Endodermal cell (in vitro differentiated cells): ENCODE measurements around the gene ZBTB20. TPM values are rescaled to one million over a fixed set of nuclear protein-coding genes. Genes with fewer than 3 reads are reported as not detected.

Experiments
- DNase-seq: peaks from one replicate; pipeline ENCODE4 v3.0.0-alpha.2; 2017
- H3K27ac ChIP-seq: 2 replicates; pipeline ENCODE4 v1.5.1; 2013; ENCODE audit warnings: mild to moderate bottlenecking, low read depth, low read length, moderate library complexity
- H3K27me3 ChIP-seq: 2 replicates; pipeline ENCODE4 v1.6.1; 2013; ENCODE audit warnings: mild to moderate bottlenecking, low read length, moderate library complexity; ENCODE audit not compliant: insufficient read depth, control insufficient read depth, poor library complexity, severe bottlenecking
- H3K36me3 ChIP-seq: 2 replicates; pipeline ENCODE4 v1.7.0; 2013; ENCODE audit warnings: mild to moderate bottlenecking, low read length, moderate library complexity; ENCODE audit not compliant: control insufficient read depth, insufficient read depth
- H3K4me1 ChIP-seq: one replicate; pipeline ENCODE4 v1.7.0; 2013; ENCODE audit warnings: low read length; ENCODE audit not compliant: control insufficient read depth, insufficient read depth
- H3K4me3 ChIP-seq: 2 replicates; pipeline ENCODE4 v1.5.1; 2013; ENCODE audit warnings: mild to moderate bottlenecking, low read length, moderate library complexity
- H3K9ac ChIP-seq: 2 replicates; pipeline ENCODE4 v1.6.1; 2013; ENCODE audit warnings: mild to moderate bottlenecking, low read length, moderate library complexity; ENCODE audit not compliant: poor library complexity, severe bottlenecking; ENCODE audit errors: extremely low read depth
- H3K9me3 ChIP-seq: 2 replicates; pipeline ENCODE4 v1.6.1; 2013; ENCODE audit warnings: mild to moderate bottlenecking, low read length, moderate library complexity; ENCODE audit not compliant: control insufficient read depth
- H3K27ac Mint-ChIP-seq: 2 replicates; pipeline ENCODE4 v1.8.0; 2020; ENCODE audit warnings: mixed read lengths
- H3K27me3 Mint-ChIP-seq: 2 replicates; pipeline ENCODE4 v1.8.0; 2021; ENCODE audit warnings: mild to moderate bottlenecking, mixed read lengths; ENCODE audit not compliant: insufficient read depth
- H3K36me3 Mint-ChIP-seq: 2 replicates; pipeline ENCODE4 v1.8.0; 2020; ENCODE audit warnings: low read depth, mixed read lengths
- H3K4me1 Mint-ChIP-seq: 2 replicates; pipeline ENCODE4 v1.8.0; 2020; ENCODE audit warnings: mixed read lengths
- H3K4me3 Mint-ChIP-seq: 2 replicates; pipeline ENCODE4 v1.8.0; 2020; ENCODE audit warnings: mild to moderate bottlenecking, moderate library complexity, mixed read lengths
- H3K9me3 Mint-ChIP-seq: 2 replicates; pipeline ENCODE4 v1.8.0; 2020; ENCODE audit warnings: mild to moderate bottlenecking, mixed read lengths
- WGBS, 2 experiments: methylation state at CpG; one replicate each; pipeline versions ENCODE4 v1.1.5 to v1.1.7; 2013; ENCODE audit warnings: missing lambda C conversion rate in 2 of 2, mixed read lengths in 1 of 2; ENCODE audit not compliant: insufficient coverage in 1 of 2, insufficient read length in 1 of 2; 5-methylcytosine and 5-hydroxymethylcytosine counted together
- total RNA-seq, 2 donors: library from RNA; stranded (reverse); fragmentation: NEBNext Ultra II Directional in 1 of 2; extraction: Animal tissue kit (Norgen Biotek cat#: 25700) in 1 of 2; gene quantifications; 2 replicates in 1 of 2; 3 replicates in 1 of 2; pipeline ENCODE4 v1.2.1, GENCODE V29; 2021
- TF ChIP-seq, protein P1 (sequence below): fragments of 200-600 bp; sonication (generic); conservative IDR thresholded peaks from 2 replicates; pipeline ENCODE4 v1.5.0; 2021; ENCODE audit warnings: antibody characterized with exemption, mild to moderate bottlenecking

The ZBTB20 gene
- total RNA-seq, 2 donors from 2014 or later, result 1.6 to 2.9 TPM

- Histone ChIP-seq H3K4me1 (no peaks in the 10 kb centered on the region), H3K9me3 (no peaks in the 10 kb centered on the region), H3K4me3 (no peak overlapping the region), H3K27me3 (no peaks in the 10 kb centered on the region), H3K36me3 (no peaks in the 10 kb centered on the region), H3K9ac (no peak overlapping the region), H3K27ac (no peak overlapping the region)
- Mint-ChIP-seq H3K36me3 (no peaks in the 10 kb centered on the region), H3K4me1 (peaks cover 4% of the 10 kb centered on the region), H3K4me3 (no peak overlapping the region), H3K27ac (no peak overlapping the region), H3K27me3 (no peaks in the 10 kb centered on the region), H3K9me3 (no peaks in the 10 kb centered on the region)
- TF ChIP-seq, protein P1, sequence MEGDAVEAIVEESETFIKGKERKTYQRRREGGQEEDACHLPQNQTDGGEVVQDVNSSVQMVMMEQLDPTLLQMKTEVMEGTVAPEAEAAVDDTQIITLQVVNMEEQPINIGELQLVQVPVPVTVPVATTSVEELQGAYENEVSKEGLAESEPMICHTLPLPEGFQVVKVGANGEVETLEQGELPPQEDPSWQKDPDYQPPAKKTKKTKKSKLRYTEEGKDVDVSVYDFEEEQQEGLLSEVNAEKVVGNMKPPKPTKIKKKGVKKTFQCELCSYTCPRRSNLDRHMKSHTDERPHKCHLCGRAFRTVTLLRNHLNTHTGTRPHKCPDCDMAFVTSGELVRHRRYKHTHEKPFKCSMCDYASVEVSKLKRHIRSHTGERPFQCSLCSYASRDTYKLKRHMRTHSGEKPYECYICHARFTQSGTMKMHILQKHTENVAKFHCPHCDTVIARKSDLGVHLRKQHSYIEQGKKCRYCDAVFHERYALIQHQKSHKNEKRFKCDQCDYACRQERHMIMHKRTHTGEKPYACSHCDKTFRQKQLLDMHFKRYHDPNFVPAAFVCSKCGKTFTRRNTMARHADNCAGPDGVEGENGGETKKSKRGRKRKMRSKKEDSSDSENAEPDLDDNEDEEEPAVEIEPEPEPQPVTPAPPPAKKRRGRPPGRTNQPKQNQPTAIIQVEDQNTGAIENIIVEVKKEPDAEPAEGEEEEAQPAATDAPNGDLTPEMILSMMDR, result no peak
- WGBS, 2 experiments, result 86 to 89% methylated on average over 1 of the region's 1 CpG
- DNase-seq, result no peak
Observed at GRCh38 chr3:115120597-115120996, 26.5 kb downstream of the ZBTB20 start.

GRCh38 chr3:115113367-115113766 is 33.7 kb downstream of the ZBTB20 start:
- DNase-seq, result no peak
- H3K4me1 ChIP-seq, result no peaks in the 10 kb centered on the region
- no peaks in the 10 kb centered on the region for H3K9me3 Mint-ChIP-seq
- TF ChIP-seq, protein P1, result no peak
- no peaks in the 10 kb centered on the region for H3K36me3 ChIP-seq
- H3K4me3 ChIP-seq, result no peak overlapping the region
- no peak overlapping the region for H3K9ac ChIP-seq
- peaks cover 4% of the 10 kb centered on the region for H3K4me1 Mint-ChIP-seq
- no peaks in the 10 kb centered on the region for H3K9me3 ChIP-seq
- no peaks in the 10 kb centered on the region for H3K27me3 ChIP-seq
- H3K36me3 Mint-ChIP-seq, result no peaks in the 10 kb centered on the region
- no peak overlapping the region for H3K4me3 Mint-ChIP-seq
- H3K27ac Mint-ChIP-seq, result no peak overlapping the region
- no peaks in the 10 kb centered on the region for H3K27me3 Mint-ChIP-seq
- 91 to 100% methylated on average over 1 of the region's 1 CpG for WGBS, 2 experiments
- no peak overlapping the region for H3K27ac ChIP-seq

GRCh38 chr3:115111632-115112031 is 35.5 kb downstream of the ZBTB20 start:
- no peaks in the 10 kb centered on the region for H3K36me3 ChIP-seq
- no peak overlapping the region for H3K9ac ChIP-seq
- Mint-ChIP-seq H3K9me3 (no peaks in the 10 kb centered on the region), H3K4me1 (peaks cover 4% of the 10 kb centered on the region), H3K27ac (no peak overlapping the region), H3K4me3 (no peak overlapping the region), H3K36me3 (no peaks in the 10 kb centered on the region), H3K27me3 (no peaks in the 10 kb centered on the region)
- H3K27me3 ChIP-seq, result no peaks in the 10 kb centered on the region
- no peak for DNase-seq
- TF ChIP-seq, protein P1, result no peak
- no peaks in the 10 kb centered on the region for H3K4me1 ChIP-seq
- 94 to 100% methylated on average over 1 of the region's 1 CpG for WGBS, 2 experiments
- no peak overlapping the region for H3K4me3 ChIP-seq
- H3K9me3 ChIP-seq, result no peaks in the 10 kb centered on the region
- H3K27ac ChIP-seq, result no peak overlapping the region
